ENCODE results near the gene ZFAND3.

The ZFAND3 gene

DNA sequence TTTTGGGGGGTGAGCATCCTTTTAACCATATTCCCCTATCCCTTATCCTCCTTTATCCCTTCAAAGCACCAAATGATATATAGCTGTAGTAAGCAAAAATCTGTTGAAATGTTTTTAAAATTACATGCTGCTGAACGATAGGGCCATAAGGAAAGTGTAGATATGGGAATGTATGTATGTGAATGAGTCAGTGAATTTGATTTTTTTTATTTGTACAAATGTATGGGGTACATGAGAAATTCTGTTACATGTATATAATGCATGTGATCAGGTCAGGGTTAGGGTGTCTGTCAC is 327.2 kb downstream of the ZFAND3 start:
- no peaks in the 10 kb centered on the region for H3K36me3 ChIP-seq
- no peak for DNase-seq
- TF ChIP-seq, protein P1, sequence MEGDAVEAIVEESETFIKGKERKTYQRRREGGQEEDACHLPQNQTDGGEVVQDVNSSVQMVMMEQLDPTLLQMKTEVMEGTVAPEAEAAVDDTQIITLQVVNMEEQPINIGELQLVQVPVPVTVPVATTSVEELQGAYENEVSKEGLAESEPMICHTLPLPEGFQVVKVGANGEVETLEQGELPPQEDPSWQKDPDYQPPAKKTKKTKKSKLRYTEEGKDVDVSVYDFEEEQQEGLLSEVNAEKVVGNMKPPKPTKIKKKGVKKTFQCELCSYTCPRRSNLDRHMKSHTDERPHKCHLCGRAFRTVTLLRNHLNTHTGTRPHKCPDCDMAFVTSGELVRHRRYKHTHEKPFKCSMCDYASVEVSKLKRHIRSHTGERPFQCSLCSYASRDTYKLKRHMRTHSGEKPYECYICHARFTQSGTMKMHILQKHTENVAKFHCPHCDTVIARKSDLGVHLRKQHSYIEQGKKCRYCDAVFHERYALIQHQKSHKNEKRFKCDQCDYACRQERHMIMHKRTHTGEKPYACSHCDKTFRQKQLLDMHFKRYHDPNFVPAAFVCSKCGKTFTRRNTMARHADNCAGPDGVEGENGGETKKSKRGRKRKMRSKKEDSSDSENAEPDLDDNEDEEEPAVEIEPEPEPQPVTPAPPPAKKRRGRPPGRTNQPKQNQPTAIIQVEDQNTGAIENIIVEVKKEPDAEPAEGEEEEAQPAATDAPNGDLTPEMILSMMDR (IDR thresholded peaks at IDR 0.05; ENCODE audit: low read depth, low read length) = no peak

DNA sequence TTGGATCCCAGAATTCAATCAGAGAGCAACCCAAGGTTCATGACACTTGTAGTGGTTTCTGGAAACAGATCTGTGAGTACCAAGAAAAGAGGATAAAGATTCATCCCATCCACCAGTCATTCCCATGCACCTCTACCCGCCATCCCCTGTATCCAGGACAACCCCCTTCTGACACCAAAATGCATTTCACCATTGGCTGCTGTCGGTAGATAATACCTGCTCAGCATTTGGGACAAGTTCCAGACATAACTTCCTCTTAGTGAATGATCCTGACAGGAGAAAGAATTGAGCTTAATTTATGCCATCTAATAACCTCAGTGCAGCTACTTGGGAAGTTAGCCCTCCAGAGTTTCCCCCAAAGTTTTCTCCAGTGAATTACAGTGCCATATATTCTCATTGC is 329.1 kb downstream of the ZFAND3 start:
- H3K4me3 ChIP-seq (ENCODE audit: low read depth, low read length) = no peak overlapping the region
- no peaks in the 10 kb centered on the region for H3K9me3 ChIP-seq
- TF ChIP-seq, protein P1 (IDR thresholded peaks at IDR 0.05; ENCODE audit: low read depth, low read length) = no peak
- peaks cover 14% of the 10 kb centered on the region; the same call in 1 of the 2 replicates for H3K36me3 ChIP-seq
- DNase-seq = no peak
- H3K4me1 ChIP-seq = no peaks in the 10 kb centered on the region
- no peaks in the 10 kb centered on the region for H3K27me3 ChIP-seq

More for the DNA sequence above, 327.2 kb downstream of the ZFAND3 start:
- Histone ChIP-seq H3K27me3 (no peaks in the 10 kb centered on the region), H3K4me1 (no peaks in the 10 kb centered on the region), H3K4me3 (ENCODE audit: low read depth, low read length) (no peak overlapping the region), H3K9me3 (no peaks in the 10 kb centered on the region)

DNA sequence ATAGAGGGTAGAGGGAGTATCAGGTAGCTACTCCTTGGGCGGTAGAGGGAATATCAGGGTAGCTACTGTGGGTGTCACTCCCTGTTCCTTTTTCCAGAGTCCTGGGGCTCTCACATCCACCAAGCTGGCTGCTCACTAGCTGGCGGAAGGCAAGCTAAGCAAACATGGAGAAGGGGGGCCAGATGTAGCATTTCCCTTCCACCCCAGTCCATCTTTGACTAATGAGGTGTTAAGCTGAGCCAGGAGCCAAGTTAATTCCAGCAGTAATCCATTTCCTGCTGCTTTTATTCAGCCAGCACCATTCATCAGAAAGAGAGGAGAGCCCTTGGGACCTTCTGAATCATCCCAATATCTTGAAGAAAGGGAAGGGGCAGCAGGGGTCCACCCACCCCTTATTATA is 330.0 kb downstream of the ZFAND3 start:
- Histone ChIP-seq H3K36me3 (peaks cover 14% of the 10 kb centered on the region; the same call in 1 of the 2 replicates), H3K27me3 (no peaks in the 10 kb centered on the region), H3K4me3 (ENCODE audit: low read depth, low read length) (no peak overlapping the region), H3K9me3 (no peaks in the 10 kb centered on the region), H3K4me1 (no peaks in the 10 kb centered on the region)
- no peak for DNase-seq
- TF ChIP-seq, protein P1 (IDR thresholded peaks at IDR 0.05; ENCODE audit: low read depth, low read length) = no peak

DNA sequence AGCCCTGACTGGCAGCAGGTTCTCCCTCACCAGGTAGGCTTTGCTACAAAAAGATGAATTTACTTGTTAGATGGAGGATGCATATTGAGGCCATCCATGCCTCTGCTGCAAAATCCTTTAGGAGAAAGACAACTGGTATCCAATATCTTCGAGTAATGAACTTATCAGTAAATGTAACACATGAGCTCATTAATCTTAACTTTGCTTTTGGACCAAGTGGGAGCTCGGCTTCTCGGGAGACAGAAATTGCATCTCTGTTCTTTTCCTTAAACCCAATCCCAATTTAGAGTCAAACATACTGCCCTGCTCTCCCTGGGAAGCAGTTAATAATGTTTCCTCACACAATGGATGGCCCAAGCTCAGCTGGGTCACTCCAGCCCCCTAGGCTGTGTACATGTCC is 330.5 kb downstream of the ZFAND3 start:
- no peak for DNase-seq
- Histone ChIP-seq H3K9me3 (no peaks in the 10 kb centered on the region), H3K4me1 (no peaks in the 10 kb centered on the region), H3K36me3 (peaks cover 14% of the 10 kb centered on the region; the same call in 1 of the 2 replicates), H3K27me3 (no peaks in the 10 kb centered on the region), H3K4me3 (ENCODE audit: low read depth, low read length) (no peak overlapping the region)
- TF ChIP-seq, protein P1 (IDR thresholded peaks at IDR 0.05; ENCODE audit: low read depth, low read length) = no peak

DNA sequence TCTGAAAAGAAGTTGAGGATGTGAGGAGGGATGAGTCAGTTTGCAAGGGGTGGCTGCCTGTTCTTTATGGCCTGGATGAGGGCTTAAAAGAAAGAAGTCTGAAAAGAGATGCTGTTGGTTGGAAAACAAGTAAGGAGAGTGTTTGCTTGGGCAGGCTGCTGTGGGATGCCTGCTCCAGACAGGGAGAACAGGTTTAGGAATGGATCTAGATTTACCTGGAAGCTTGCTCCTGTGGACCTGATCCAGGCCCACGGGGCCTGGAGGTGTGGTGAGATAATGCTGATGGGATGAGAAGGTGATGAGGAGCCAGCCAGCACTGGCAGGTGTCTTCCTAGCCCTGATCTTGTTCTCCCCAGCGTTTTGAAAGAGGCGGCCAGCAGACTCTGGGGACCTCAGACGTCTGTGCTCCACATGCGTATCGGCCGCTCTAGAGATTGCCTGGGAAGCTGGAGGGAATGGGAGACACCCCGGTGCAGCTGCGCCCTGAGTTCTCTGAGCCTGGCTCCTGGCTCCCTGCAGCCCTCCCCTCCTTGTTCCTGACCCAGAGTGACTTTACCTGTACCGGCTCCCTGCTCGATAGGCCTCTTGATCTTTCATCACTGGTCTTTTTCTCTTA is 331.3 kb downstream of the ZFAND3 start:
- Histone ChIP-seq H3K4me3 (ENCODE audit: low read depth, low read length) (no peak overlapping the region), H3K4me1 (no peaks in the 10 kb centered on the region), H3K36me3 (peaks cover 14% of the 10 kb centered on the region; the same call in 1 of the 2 replicates), H3K27me3 (no peaks in the 10 kb centered on the region), H3K9me3 (no peaks in the 10 kb centered on the region)
- TF ChIP-seq, protein P1 (IDR thresholded peaks at IDR 0.05; ENCODE audit: low read depth, low read length) = no peak
- no peak for DNase-seq

DNA sequence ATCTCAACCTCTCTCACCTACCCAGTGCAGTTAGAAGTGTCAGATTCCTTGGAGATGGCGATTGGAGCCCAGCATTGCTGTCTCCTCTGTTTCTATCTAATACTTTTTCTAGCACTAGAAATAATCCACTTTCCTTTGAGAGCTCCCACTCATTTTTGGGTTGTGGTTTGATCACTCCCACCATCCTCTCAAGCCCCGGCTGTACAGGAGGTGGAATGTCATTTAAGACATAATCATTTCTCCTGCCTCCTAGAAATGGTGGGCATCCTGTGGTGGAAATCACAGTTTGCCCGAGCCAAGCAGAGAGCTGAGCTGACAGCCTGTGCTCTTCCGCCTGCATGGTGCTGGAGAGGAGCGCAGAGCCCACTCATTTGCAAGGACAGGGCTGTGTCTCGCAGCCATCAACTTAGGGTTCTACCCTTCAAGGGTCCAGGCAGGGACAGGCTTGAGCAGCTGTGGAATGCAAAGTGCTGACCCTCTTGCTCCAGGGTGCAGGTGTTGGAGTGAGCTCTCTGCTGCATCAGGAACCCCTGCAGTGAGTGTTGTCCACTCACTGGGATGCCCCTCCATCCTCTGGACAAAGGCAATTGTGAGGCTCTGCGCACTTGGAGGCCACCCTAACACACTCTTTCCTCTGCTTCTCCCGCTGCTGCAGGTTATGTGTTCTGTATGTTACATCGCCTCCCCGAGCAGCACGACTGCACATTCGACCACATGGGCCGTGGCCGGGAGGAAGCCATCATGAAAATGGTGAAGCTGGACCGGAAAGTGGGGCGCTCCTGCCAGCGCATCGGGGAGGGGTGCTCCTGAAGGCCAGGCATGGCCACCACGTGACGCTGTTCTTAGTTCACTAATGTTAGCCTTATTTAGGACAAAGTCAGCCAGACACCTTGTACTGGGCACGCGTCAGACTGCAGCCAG is 332.3 kb downstream of the ZFAND3 start:
- Histone ChIP-seq H3K4me1 (no peaks in the 10 kb centered on the region), H3K4me3 (ENCODE audit: low read depth, low read length) (no peak overlapping the region), H3K9me3 (no peaks in the 10 kb centered on the region), H3K27me3 (no peaks in the 10 kb centered on the region), H3K36me3 (peaks cover 14% of the 10 kb centered on the region; the same call in 1 of the 2 replicates)
- DNase-seq = no peak
- TF ChIP-seq, protein P1 (IDR thresholded peaks at IDR 0.05; ENCODE audit: low read depth, low read length) = no peak
